NCI-H446 (cell line): ENCODE results near the gene GJA5.
"Not testable (repeated sequence)": the region's sequence is repeated elsewhere in the genome, so short reads cannot be mapped to it uniquely, and the experiment has no call there.

Experiments used
- DNase-seq, 2 experiments: peaks; one replicate each; lab custom pipeline; 2025; lab: John Stamatoyannopoulos, UW

Gene GJA5

DNA sequence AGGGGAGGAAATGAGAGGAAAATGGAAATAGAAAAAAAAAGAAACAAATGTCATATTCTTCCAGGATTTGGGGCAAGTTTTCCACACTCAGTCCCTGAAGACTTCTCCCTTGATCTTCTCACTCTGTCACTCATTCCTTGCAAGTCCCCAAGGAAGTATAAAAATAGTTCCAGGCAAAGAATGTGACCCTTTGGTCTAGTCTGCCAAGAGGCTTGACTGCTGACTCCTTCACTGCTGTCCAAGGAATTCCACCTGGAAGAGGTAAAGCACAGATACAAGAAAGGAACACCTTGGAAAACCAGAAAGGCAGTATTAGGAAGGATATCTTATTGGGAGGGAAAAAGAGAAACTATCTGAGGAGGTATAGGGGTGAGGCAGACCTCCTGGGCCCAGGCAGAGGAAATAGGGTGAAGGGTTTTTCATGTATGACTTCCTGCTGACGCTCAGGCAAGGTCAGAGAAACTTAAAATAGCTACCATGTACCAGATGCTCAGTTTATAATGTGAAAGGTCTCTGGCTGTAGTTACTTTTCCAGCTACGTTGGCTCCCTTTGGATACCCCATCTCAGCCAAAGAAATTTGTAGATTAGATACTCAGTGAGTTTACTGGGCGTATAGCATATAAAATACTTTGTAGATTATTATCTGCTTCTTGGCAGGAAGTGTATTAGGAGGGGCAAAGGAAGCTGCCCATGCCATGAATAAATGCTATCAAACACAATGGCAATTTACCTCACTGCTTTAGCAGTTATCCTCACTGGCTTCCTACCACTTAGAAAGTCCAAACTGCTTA lies 2.0 kb upstream of the GJA5 start:
- DNase-seq: no peak

DNA sequence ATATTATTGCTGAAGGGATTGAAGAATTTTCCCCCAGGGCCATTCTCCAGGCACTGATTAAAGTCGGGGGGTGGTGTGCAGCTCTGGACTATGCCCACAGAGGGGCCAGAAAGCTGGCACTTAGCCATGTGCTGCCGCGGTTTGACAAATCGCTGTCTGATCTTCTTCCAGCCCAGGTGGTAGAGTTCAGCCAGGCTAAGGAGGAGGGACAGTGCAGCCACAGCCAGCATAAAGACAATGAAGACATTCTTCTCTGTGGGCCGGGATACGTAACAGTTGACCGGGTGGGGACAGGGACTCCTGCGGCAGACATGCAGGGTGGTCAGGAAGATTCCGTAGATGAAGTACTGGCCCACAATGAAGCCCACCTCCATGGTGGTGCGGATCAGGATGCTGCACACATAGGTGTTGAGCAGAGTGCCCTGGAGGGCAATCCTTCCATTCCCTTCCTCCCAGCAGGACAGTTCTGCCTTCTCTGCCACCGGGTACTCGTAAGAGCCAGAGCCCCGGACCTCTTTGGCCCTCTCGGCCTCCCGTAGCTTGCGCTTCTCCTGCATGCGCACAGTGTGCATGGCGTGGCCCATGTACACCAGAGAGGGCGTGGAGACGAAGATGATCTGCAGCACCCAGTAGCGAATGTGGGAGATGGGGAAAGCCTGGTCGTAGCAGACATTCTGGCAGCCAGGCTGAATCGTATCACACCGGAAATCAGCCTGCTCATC lies 1.9 kb downstream of the GJA5 start:
- DNase-seq: no peak

DNA sequence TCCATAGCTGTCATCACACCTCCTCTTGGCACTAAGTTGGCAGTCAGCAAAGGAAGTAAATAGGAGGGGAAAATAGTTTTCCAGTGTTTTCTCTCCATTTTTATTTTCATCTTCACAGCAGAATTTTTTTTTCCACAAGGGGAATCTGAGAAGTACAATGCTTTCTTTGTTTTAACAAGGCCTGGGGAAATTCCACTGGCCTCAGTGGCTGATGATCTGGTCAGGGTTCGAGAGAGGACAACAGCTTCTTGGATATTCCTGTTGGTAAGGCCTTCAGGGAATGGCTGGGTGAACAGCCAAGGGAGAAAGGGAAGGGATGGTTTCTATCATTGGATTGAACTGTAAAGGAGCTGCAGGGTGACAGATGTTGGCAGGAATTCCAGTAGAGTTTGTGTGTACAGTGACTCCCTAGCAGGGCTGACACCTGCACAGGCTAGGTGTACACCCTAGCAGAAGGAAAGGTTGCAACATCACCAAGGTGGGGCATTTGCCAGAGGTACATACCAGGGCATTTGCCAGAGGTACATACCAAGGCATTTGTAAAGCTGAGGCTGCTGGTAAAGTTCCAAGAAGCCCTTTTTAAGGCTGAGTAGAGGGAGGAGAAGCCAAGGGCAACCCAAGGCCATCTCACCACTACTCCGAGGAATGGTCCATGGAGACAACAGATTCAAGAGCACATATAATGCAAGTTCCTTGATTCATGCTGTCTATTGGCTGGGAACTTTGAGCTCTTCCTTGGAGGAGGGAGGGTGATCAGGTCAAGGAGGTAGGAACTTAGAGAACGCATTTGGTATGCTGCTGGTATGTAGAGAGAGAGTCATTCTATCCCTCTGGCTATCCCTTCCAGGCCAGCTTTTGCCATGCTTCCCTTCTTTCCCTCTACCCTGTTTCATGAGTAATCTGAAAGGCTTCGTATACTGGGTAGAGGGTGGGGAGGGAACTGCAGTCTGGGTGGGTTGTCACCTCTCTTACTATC lies 3.1 kb downstream of the GJA5 start:
- DNase-seq: no peak

DNA sequence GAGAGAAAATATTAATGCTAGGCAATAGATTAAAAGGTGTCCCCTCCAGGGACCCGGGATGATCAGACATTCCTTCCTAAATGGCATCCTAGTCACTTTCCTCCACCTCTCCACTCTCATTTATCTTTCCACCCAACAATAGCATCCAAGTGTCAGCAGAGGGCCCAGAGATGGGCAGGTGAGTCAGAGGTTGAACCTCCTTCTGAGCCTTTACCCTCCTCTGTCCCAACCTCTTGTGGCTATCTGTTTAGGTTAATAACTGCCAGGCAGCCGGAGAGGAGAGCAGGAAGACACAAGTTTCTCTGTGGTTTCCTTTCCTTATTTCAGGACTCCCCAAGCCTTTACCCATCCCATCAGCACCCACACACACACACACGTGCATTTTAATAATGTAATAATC lies 4.1 kb downstream of the GJA5 start:
- no peak for DNase-seq

DNA sequence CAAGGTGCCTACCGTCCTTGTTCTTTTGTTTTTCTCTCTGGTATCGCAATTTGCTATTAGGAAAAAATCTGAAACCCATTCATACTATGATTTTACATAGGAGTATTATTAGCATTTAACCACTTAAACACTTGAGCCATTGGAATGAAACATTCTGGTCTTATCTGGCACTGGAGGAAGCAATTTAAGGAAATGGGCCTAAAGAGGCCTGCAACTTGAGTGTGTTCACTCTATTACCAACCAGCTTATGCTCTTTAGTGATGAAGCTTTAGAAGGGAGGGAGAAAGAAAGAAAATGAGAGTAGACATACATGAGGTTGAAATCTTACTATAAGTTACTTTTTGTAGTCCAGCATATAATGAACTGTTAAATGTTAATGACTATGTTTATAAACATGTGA lies 5.7 kb downstream of the GJA5 start:
- DNase-seq: no peak

DNA sequence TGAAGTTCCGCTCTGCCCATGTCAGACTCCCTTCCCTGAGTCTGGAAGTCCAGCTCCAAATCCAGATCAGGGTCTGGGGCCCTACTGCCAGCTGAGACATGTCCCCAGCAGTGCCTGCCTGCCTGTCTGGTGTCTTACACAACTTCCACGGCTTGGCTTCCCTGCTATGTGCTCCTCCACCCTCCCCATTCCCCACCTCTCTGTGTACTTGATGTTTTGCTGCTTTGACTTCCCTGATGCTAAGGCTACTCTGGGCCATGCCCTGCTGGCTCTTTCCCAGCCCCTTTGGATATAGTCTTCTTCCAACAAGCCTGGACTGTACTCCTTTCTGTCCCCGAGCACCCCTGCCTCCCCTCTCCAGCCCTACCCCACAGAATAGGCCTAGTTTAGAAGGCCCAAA lies 7.3 kb downstream of the GJA5 start:
- DNase-seq: no peak

DNA sequence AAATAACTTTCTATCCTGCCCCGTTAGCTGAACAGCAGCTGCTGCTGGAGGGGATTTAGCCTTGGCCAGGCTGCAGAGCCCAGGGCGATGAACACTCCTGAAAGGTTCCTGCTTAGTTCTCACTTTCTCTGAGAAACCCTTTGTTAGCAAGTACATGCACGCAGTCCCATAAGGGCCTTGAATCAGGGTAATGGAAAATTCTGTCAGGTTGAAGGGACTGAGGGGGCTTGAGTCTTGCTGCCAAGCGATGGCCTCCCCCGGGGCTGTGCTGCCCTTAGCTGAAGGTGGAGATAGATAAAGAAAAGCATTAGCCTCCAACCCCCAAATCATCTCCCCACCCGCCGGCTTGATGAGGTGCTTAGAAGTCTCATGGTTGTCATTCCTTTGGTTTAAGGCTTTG lies 7.9 kb downstream of the GJA5 start:
- DNase-seq: no peak

DNA sequence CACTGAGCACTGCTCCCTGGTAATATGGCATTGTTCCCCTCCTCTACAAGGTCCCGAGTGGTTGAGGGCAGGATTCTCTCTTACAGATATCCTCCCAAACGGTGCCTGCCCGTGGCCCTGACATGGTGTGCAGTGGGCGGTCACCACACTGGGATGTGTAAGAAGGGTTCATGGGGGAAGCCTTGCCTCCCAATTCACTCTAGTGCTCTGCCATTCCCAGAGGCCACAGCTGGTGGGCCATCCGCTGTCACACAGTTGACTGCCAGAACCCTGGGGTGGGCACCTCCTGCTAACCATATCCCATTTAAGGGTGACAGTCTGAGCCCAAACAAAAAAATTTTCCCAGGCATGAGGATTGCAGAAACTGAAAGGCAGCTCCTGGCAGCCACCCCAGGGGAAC lies 9.1 kb downstream of the GJA5 start:
- DNase-seq: no peak

DNA sequence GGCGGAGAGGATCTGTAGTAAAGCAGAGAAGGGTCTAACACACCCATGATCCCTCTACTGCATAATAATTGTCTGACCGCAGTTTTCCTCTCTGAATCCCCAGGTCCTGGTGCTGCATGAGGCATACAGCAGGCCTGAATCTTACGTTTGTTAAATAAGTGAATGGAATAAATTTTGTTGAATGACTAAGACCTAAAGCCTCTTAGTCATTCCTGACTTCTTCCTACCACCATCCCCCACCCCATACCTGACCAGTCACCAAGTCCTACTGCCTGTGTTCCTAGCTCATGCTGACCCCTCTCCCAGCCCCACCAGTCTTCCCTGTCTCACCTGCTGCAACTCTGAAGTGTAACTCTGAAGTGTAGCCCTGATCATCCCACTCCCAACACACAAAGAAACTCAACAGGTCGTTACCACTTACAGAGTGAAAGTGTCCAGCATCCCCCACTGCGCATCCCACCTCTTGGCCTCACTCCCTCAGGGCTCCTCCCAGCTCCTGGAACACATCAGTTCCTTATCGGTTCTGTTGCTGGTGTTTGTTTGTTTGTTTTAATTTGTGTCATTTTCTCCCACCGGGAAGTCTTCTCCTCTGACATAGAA lies 9.7 kb downstream of the GJA5 start:
- no peak for DNase-seq

DNA sequence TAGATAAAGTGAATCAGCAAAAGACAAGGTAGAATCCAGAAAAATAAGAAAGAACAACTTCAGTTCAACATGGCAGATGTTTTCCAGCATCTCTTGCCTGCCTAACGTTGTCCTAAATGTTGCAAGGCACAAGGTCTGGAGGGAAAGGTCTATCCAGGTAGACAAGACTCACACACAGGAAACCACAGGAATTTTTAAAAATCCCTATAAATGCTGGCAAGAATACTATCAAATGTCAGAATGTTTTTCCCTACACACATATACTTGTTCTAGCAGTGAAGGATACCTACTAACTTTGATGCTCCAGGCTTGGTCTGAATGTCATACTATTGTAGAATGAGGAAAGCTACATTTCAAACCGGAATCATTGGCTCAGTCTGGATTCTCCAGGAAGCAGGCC lies 10.6 kb downstream of the GJA5 start:
- no peak for DNase-seq

DNA sequence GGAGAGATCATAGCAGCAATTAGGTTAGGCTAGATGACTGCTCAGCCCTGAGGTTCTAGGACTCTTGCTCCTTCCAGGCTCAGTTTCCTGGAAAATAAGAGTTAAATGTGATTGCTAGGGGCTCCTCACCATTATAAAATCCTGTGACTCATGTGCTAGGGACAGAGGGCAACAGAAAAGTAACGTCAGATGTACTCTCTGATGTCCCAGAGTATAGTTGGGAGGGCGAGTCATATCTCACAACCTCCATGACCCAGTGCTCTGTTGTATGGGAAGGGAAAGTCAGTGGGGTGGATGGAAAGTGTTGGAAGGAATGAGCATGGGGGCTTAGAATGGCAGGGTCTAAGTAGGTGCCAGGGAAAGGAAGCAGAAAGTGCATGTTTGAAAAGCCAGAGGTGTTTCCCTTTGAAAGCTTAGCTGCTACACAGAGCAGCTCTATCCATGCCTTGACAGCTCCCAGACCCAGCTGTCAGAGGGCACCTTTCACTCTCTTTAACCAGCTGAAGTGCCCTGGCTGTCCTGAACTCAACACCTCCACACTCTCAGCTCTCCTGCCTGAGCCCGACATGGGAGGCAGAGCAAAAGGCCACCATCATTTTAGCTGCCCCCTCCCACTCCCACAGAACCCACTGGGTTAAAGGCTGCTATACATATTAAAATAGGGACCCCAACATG lies 11.6 kb downstream of the GJA5 start:
- no peak for DNase-seq

DNA sequence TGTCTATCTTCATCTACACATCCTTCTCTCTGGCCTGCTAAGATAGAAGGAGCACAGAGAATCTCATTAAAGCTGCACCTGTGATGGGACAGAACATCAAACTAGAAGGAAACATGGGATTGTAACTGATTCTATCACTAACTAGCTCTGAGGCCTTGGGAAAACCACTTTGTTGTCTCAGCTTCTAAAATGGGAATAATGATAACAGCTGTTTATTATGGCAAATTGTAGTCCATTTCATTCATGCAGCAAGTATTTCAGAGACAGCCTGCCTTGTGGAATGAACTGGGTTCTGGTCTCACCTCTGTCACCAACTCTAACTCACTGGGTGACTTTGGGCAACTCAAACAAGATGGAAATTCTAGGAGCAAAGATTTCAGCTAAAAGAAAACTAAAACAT lies 12.4 kb downstream of the GJA5 start:
- DNase-seq: no peak

DNA sequence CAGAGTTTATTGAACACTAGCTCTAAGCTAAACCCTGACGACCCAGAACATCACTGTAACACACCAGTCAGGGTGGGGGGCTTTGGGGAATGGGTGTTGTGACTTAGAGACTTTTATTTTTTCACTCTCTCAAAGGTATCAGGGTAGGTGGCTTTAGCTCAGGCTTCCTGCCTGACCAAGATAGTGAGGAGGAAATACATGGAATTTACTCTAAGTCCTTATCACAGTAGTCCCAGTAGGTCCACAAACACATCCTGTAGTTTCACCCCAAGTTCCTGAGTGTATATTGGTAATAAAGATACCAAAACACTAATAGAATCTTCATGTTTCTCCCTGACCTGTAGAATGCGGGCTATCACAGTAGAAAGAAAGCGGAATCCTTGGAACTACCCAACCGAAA lies 15.1 kb downstream of the GJA5 start:
- no peak for DNase-seq

DNA sequence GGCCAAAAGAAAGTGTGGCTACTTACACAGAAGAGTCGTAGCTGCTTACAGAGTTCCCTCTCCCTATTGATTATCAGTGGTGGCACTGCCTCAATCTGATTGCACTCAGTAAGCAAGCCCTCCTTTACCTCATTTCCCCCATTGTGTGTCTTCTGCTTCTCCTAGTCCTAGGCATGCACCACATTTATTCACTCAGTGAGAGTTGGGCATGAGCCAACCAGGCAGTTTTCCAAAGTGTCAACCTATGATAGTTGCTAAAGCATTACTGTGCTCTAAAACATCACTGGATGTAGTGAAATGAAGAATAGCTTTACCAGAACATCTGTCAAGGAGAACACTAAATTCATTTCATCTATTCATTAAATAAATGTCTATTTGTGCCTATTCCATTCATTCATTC lies 19.3 kb downstream of the GJA5 start:
- no peak for DNase-seq

DNA sequence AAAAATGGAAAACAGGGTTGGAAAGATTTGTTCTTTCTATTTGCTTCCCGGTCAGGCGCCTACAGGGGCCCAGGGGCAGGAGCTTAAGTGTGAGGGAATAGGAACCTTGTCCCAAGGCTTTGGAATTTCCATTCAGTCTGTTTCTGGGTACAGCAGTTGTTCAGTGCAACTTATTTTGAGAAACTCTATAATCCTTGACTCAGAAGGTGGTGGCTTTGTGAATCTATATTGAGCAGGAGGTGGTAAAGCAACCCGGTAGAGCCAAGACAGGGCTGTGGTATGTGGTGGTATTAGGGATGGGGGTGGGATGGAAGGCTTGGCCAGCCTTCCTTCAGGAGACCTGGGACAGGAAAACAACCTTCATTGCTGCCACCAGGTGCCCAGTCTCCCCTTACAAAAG lies 20.0 kb downstream of the GJA5 start:
- DNase-seq: no peak

DNA sequence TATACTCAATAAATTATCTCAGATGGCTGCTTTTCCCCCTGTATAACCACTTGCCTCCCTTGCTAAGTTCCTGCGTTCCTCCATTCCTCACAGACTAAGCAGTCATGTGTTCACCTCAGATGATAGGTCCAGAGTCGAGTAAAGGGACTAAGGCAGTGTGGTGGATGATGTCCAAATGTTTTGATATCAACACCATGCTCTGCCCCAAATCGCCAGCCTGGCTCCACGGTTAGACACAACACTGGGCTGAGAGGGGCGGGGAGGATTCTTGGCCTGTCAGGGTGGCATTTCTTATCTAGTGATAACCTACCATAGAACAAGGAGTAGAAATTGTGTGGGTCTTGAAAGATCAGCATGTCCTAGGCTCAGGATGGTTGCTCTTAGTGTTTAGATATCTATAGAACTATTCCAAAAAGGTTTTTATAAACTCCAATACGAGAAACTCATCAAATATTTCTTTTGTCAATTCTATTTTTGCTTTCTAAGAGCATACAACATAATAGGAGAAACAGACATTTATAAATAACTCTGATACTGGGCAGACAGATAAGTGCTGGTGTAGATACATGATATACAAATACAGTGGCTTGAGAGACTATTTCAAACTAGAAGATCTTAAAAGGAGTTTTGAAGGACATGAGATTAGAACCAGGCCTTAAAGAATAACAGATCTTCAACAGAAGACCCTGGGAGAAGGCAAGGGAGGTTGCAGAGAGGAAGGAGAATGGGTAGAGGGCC lies 21.5 kb downstream of the GJA5 start:
- no peak for DNase-seq

DNA sequence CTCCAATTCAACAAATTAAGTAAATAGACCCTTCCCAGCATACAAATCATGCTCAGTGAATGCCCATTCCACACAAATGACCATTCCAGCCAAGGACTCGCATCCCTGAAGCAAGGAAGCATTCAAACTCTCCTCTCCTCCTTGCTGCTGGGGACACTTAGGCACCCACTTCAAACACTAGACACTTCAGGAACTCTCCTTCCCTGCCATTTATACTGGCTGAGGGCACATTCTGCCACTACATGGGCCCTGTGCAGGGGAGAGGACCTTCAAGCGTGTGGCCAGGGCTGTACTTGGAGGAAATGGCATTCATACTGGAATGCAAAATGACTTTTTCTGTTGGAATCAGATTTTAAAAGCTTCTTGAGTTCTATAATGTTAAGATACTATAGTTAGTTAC lies 22.3 kb downstream of the GJA5 start:
- DNase-seq: no peak

DNA sequence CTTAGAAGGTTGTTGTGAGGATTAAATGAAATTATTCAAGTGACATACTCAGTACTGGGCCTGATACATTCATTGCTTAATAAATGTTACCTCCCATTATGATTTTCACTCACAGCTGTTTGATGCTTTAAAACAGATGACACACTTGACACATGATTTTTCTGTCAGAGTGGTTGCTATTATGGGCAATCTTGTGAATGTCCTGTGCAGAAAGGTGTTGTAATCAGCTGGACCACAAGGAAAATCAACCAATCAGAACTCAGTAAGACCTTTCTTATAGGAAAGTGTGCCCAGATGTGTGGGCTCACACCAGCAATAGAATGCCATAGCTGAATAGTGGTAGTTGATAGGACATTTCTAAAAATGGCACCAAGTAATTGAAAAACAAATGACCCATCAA lies 23.5 kb downstream of the GJA5 start:
- no peak for DNase-seq

DNA sequence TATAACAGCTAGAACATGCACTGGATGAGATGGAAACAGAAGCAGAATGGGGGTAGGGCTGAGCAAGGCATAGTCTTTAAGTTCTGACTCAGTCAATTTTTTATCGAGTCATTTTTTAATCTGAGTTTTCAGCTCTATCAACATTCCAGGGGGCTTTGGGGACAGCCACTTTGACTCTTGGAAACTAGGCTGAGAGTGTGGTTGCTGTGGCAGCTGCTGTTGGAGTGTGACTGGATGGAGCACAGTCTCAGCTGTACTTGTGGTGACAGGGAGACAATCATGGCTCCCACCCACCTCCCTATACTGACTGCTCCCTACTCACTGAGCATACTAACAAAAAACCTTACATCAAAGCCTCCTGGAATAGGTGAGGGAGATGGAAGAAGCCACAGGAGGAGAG lies 25.0 kb downstream of the GJA5 start:
- no peak for DNase-seq

DNA sequence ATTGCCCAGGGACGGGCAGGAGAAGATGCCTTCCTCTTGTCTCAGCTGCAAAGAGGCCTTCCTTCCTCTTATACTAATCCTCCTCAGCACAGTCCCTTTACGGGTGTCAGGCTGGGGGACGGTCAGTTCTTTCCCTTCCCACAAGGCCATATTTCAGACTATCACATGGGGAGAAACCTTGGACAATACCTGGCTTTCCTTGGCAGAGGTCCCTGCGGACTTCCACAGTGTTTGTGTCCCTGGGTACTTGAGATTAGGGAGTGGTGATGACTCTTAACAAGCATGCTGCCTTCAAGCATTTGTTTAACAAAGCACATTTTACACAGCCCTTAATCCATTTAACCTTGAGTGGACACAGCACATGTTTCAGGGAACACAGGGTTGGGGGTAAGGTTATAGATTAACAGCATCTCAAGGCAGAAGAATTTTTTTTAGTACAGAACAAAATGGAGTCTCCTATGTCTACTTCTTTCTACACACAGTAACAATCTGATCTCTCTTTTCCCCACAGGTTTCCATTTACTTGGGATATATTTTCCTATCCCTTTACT lies 26.0 kb downstream of the GJA5 start:
- not testable (repeated sequence) for DNase-seq

DNA sequence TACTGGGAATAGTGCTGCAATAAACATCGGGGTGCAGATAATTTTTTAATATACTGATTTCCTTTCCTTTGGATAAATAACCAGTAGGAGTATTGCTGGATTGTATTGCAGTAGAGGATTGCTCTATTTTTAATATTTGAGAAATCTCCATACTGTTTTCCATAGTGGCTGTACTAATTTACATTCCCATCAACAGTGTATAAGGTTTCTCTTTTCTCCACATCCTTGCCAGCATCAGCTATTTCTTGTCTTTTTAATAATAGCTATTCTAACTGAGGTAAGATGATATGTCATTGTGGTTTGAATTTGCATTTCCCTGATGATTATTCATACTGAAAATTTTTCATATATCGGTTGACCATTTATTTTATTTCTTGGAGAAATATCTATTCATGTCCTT lies 31.1 kb downstream of the GJA5 start:
- no peak for DNase-seq
